ENCODE measurements around the gene BTBD2. TPM values are rescaled to one million over a fixed set of nuclear protein-coding genes. Genes with fewer than 3 reads are reported as not detected.

BTBD2 gene
- total RNA-seq, 2 donors from 2014 or later: 19.9 to 23.0 TPM

- Mint-ChIP-seq H3K4me1 (ENCODE audit: low read depth in 2 of 2) (peaks cover 8 to 17% of the 10 kb centered on the region in 2 donors), H3K4me3 (no peak overlapping the region), H3K27ac (no peak overlapping the region), H3K36me3 (no peaks in the 10 kb centered on the region), H3K9me3 (no peaks in the 10 kb centered on the region), H3K27me3 (no peaks in the 10 kb centered on the region)
- ATAC-seq: no peak
- no peak for DNase-seq (ENCODE audit: low spot score)
These were observed 47.0 kb downstream of the BTBD2 start for GRCh38 chr19:1968279-1969175.

- no peaks in the 10 kb centered on the region for H3K9me3 Mint-ChIP-seq
- H3K4me3 Mint-ChIP-seq: peak overlapping the region; percentile 52
- peaks cover 8 to 14% of the 10 kb centered on the region in 2 donors for H3K4me1 Mint-ChIP-seq (ENCODE audit: low read depth in 2 of 2)
- ATAC-seq: peak; percentile 51 to 67
- no peak overlapping the region for H3K27ac Mint-ChIP-seq
- no peak for DNase-seq (ENCODE audit: low spot score)
- H3K36me3 Mint-ChIP-seq: no peaks in the 10 kb centered on the region
- H3K27me3 Mint-ChIP-seq: no peaks in the 10 kb centered on the region
These were observed 48.4 kb downstream of the BTBD2 start for GRCh38 chr19:1967087-1967608.

- Mint-ChIP-seq H3K27me3 (no peaks in the 10 kb centered on the region), H3K27ac (no peak overlapping the region)
- no peak for ATAC-seq
These were observed 52.8 kb downstream of the BTBD2 start for GRCh38 chr19:1962674-1963073.

GRCh38 chr19:1961000-1961883, 54.3 kb downstream of the BTBD2 start:
- DNase-seq (ENCODE audit: low spot score) (peak; percentile 59), ATAC-seq (peak in 1 of 2 donors; percentile 10)
- no peaks in the 10 kb centered on the region for H3K27me3 Mint-ChIP-seq
- H3K4me3 Mint-ChIP-seq: no peak overlapping the region
- peaks cover 5 to 15% of the 10 kb centered on the region in 2 donors for H3K4me1 Mint-ChIP-seq (ENCODE audit: low read depth in 2 of 2)
- H3K9me3 Mint-ChIP-seq: no peaks in the 10 kb centered on the region
- H3K36me3 Mint-ChIP-seq: no peaks in the 10 kb centered on the region
- H3K27ac Mint-ChIP-seq: peak overlapping the region in 1 of 2 donors; percentile 39

More at GRCh38 chr19:1962674-1963073, 52.8 kb downstream of the BTBD2 start:
- H3K9me3 Mint-ChIP-seq: no peaks in the 10 kb centered on the region
- DNase-seq (ENCODE audit: low spot score): no peak
- no peak overlapping the region for H3K4me3 Mint-ChIP-seq
- H3K36me3 Mint-ChIP-seq: no peaks in the 10 kb centered on the region
- H3K4me1 Mint-ChIP-seq (ENCODE audit: low read depth in 2 of 2): peaks cover 8 to 22% of the 10 kb centered on the region in 2 donors

- peaks cover 0 to 11% of the 10 kb centered on the region in 2 donors for H3K4me1 Mint-ChIP-seq (ENCODE audit: low read depth in 2 of 2)
- no peaks in the 10 kb centered on the region for H3K36me3 Mint-ChIP-seq
- H3K27me3 Mint-ChIP-seq: no peaks in the 10 kb centered on the region
- no peak overlapping the region for H3K27ac Mint-ChIP-seq
- no peak overlapping the region for H3K4me3 Mint-ChIP-seq
- no peak for DNase-seq (ENCODE audit: low spot score)
- ATAC-seq: no peak
- H3K9me3 Mint-ChIP-seq: no peaks in the 10 kb centered on the region
These were observed 55.5 kb downstream of the BTBD2 start for GRCh38 chr19:1959928-1960589.

GRCh38 chr19:1957562-1958248, 57.8 kb downstream of the BTBD2 start:
- H3K36me3 Mint-ChIP-seq: no peaks in the 10 kb centered on the region
- no peak overlapping the region for H3K4me3 Mint-ChIP-seq
- DNase-seq (ENCODE audit: low spot score) (no peak), ATAC-seq (no peak)
- no peaks in the 10 kb centered on the region for H3K9me3 Mint-ChIP-seq
- no peaks in the 10 kb centered on the region for H3K27me3 Mint-ChIP-seq
- no peak overlapping the region for H3K27ac Mint-ChIP-seq
- peaks cover 0 to 11% of the 10 kb centered on the region in 2 donors for H3K4me1 Mint-ChIP-seq (ENCODE audit: low read depth in 2 of 2)

- Mint-ChIP-seq H3K4me3 (no peak overlapping the region), H3K4me1 (ENCODE audit: low read depth in 2 of 2) (peaks cover 0 to 10% of the 10 kb centered on the region in 2 donors), H3K27me3 (no peaks in the 10 kb centered on the region), H3K36me3 (no peaks in the 10 kb centered on the region), H3K9me3 (no peaks in the 10 kb centered on the region), H3K27ac (no peak overlapping the region)
- ATAC-seq: no peak
- no peak for DNase-seq (ENCODE audit: low spot score)
These were observed 58.5 kb downstream of the BTBD2 start for GRCh38 chr19:1956868-1957492.

GRCh38 chr19:1956122-1956494, 59.4 kb downstream of the BTBD2 start:
- Mint-ChIP-seq H3K36me3 (no peaks in the 10 kb centered on the region), H3K9me3 (no peaks in the 10 kb centered on the region), H3K4me3 (no peak overlapping the region), H3K27ac (no peak overlapping the region), H3K27me3 (no peaks in the 10 kb centered on the region), H3K4me1 (ENCODE audit: low read depth in 2 of 2) (peaks cover 0 to 6% of the 10 kb centered on the region in 2 donors)
- DNase-seq (ENCODE audit: low spot score): no peak
- ATAC-seq: no peak

- peak; percentile 60 for DNase-seq (ENCODE audit: low spot score)
- Mint-ChIP-seq H3K4me1 (ENCODE audit: low read depth in 2 of 2) (peaks cover 0 to 5% of the 10 kb centered on the region in 2 donors), H3K27ac (no peak overlapping the region), H3K9me3 (no peaks in the 10 kb centered on the region), H3K27me3 (no peaks in the 10 kb centered on the region), H3K4me3 (no peak overlapping the region), H3K36me3 (no peaks in the 10 kb centered on the region)
- ATAC-seq: no peak
These were observed 60.1 kb downstream of the BTBD2 start for GRCh38 chr19:1955171-1956121.

- H3K27me3 Mint-ChIP-seq: no peaks in the 10 kb centered on the region
- H3K9me3 Mint-ChIP-seq: no peaks in the 10 kb centered on the region
- peak; percentile 57 for DNase-seq (ENCODE audit: low spot score)
- peaks cover 0 to 2% of the 10 kb centered on the region in 2 donors for H3K4me1 Mint-ChIP-seq (ENCODE audit: low read depth in 2 of 2)
- H3K36me3 Mint-ChIP-seq: no peaks in the 10 kb centered on the region
- no peak for ATAC-seq
- no peak overlapping the region for H3K27ac Mint-ChIP-seq
- H3K4me3 Mint-ChIP-seq: no peak overlapping the region
These were observed 61.0 kb downstream of the BTBD2 start for GRCh38 chr19:1954532-1954933.

GRCh38 chr19:1953441-1954094, 61.9 kb downstream of the BTBD2 start:
- peaks cover 4 to 6% of the 10 kb centered on the region in 2 donors for H3K4me1 Mint-ChIP-seq (ENCODE audit: low read depth in 2 of 2)
- no peak overlapping the region for H3K27ac Mint-ChIP-seq
- H3K27me3 Mint-ChIP-seq: no peaks in the 10 kb centered on the region
- ATAC-seq: no peak
- no peak overlapping the region for H3K4me3 Mint-ChIP-seq
- no peaks in the 10 kb centered on the region for H3K36me3 Mint-ChIP-seq
- peak; percentile 40 for DNase-seq (ENCODE audit: low spot score)
- no peaks in the 10 kb centered on the region for H3K9me3 Mint-ChIP-seq
